HG03342 (cell line): ENCODE results near the gene NOS2.
"Not testable (repeated sequence)": the region's sequence is repeated elsewhere in the genome, so short reads cannot be mapped to it uniquely, and the experiment has no call there.

Experiments
- ATAC-seq: cut with Tn5 transposase; IDR thresholded peaks from one replicate; pipeline ENCODE4 v1.9.1; 2021; ENCODE audit warnings: mild to moderate bottlenecking, moderate library complexity; ENCODE audit not compliant: unreplicated experiment

NOS2 gene

DNA sequence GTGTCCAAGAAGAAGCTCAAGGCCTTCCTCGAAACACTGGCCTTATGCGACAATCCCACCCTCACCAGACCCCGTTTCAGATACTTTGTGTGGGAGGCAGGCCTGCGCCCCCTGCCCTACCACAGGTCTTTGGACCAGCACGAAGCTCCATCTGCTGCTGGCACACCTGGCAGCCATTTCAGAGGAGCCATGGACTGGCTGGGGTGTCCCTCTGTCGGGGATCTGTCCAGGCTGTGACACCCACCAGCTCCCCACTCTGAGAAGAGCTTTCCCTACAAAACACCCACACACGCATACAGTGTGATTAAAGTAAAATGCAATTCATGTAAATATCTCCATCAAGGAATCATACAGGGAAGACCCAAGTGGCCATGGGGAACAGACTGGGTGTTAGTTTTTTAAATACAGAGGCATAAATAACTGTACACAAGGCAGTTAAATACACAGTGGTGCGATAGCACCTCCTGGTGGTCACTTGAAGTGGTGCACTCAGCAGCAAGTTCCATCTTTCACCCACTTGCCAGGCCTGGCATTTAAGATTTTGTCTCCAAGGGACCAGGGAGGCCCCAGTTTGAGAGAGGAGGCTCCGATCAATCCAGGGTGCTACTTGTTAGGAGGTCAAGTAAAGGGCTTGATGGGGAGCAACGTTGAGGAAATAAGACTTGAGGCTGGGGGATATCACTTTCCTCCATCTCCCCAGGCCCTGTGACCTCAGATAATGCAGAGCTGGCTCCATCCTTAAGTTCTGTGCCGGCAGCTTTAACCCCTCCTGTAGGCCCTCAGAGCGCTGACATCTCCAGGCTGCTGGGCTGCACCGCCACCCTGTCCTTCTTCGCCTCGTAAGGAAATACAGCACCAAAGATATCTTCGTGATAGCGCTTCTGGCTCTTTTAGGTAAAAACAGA is 43.6 kb downstream of the NOS2 start:
- ATAC-seq = no peak

DNA sequence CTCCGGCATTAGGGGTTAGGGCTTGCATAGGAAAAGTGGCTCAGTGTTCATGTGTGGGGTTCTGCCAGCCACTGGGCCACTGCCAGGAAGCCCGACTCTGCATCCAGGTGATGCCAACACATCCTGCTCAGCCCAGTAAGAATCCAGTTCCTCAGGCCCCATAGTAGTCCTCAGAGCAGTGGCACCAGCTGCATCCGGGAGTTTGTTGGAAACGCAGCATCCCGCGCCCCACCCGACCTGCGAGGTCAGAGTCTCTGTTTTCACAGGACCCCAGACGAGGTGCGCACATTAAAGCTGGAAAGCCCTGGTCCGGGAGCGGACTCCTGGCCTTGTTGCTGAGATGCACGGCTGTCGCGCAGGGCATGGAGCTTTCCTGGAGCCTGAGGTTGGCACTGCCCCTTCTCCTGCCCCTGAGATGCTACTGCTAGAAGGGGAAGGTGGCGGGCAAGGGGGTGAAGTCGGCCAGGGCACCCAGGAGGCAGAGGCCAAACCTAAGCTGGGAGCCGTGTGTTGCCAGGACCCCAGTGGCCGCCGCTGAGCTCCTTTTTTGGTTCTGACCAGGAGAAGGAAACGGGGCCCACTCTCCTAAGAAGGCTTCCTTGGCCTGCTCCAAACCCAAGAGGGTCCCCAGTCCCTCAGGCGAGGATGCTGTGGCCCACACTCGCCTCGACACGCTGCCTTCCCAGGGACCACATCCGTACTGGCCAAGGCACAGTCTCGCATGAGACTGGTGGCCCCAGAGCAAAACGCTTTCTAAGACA is 44.4 kb downstream of the NOS2 start:
- ATAC-seq = no peak

DNA sequence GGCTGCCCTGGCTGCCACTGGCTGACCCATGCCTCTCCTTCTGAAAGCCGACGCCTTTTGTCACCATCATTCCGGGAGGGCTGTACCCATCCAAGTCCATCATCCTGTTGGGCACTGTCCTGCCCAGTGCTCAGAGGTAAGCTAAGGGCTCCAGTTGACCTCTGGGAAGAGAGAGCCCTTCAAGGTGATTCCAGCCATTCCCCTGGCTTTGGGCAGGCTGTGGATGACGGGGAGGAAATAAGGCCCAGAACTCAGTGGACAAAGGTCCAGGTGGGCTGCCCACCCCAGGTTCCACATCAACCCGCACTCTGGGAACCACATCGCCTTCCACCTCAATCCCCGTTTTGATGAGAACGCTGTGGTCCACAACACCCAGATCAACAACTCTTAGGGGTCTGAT is 45.8 kb downstream of the NOS2 start:
- no peak for ATAC-seq

DNA sequence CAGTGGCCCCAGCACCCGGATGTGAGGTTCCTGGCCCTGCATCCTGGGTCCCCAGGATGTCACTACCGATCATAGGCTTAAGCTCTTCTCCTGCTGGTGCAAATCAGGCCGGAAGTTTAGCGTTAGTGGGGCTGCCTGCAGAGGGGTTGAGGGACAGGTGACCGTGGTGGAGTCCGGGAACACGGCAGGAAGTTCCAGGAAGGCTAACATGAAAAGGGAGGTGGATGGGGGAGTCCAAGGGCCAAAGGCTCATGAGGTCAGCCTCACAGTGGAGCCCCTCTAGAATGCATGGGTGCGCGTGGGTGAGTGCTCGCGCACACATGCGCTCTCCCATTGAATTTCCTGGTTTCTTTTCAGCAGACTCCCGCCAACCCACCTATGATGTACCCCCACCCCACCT is 46.6 kb downstream of the NOS2 start:
- not testable (repeated sequence) for ATAC-seq

DNA sequence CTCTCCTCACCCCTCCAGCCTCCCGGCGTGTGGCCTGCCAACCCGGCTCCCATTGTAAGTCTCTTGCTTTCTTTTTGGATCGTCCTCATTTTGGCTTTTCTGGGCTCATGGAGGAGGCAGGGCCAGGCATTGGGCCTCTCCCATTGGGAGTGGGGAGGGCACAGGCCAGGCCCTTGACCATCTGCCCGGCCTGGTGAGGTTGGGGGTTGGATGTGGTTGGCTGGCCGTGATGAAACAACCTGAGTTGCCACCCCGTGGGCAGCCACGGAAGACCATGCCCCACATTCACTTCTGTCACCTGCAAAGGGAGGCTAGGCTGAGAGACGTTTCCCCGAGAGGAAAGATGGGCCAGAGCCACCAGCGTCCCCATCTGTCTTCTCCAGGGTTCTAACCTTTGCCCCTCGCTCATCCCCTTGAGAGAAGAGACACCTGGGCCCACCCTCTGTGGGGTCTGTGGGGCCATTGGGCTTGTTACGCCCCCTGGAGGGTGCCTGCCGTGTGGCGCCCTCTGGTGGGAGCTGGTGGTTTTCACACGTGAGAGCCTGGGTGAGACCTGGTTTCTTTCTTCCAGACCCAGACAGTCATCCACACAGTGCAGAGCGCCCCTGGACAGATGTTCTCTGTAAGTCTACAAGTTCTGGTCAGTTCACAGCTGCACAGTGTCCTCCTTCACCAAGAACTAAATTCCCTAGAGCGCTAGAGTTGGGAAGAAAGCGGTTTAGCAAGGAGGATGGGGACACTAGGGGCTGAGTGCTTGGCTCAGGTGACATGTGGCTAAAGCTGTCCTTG is 47.3 kb downstream of the NOS2 start:
- not testable (repeated sequence) for ATAC-seq

DNA sequence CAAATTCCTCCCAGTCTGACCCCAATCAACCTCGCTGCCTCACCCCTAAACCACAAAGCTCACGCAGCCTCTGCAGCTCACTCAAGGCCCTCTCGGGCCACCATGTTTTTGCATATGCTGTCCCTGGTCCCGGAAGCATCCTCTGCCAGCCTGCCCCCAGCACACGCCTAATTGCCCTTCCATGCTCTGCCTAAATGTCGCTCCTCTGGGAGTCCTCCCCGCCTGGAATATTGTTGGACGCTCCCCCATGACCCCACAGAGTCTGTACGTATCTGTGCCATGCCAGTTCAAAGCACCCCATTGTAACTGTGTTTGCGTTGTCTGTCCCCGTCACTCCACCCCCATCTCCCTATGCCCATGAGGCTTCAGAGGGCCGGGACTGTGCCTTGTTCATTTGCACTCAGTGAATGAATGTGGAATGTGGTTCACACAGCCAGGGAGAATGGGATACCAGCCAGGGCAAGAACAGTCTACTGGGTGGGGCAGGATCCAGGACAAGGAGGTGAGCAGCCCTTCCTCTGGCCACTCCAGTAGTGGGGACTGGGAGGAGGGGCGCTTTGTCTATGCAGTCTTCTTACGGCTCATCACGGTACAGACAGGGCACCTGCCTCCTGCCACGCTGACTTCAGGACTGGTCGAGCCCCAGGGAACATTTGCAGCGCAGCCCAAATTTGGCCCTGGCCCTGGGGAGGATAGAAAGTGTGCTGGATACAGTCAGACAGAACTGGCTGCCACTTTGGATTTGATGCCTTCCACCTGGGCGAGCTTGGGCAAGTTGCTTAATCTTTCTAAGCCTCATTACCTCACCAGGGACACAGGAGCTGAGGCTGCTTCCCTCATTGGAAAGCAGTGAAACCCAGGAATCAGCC is 48.5 kb downstream of the NOS2 start:
- ATAC-seq = no peak

DNA sequence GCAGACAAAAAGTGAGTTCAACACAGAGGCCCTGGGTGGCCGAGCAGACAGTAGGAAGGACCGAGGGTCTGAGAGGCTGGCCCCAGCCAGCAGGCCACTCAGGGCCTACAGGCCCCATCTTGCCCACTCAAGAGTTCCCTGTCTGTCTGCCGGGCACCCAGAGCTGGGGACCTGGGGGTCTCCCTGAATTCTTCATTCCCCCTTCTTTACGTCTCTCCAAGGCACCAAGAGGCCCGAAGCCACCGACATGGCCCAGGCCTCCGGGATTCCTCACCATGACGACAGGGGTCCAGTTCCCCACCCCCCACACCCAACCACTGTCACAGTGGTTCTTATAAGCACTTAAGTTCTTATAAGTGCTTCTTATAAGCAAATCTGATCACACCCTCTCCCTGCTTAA is 49.2 kb downstream of the NOS2 start:
- no peak for ATAC-seq

DNA sequence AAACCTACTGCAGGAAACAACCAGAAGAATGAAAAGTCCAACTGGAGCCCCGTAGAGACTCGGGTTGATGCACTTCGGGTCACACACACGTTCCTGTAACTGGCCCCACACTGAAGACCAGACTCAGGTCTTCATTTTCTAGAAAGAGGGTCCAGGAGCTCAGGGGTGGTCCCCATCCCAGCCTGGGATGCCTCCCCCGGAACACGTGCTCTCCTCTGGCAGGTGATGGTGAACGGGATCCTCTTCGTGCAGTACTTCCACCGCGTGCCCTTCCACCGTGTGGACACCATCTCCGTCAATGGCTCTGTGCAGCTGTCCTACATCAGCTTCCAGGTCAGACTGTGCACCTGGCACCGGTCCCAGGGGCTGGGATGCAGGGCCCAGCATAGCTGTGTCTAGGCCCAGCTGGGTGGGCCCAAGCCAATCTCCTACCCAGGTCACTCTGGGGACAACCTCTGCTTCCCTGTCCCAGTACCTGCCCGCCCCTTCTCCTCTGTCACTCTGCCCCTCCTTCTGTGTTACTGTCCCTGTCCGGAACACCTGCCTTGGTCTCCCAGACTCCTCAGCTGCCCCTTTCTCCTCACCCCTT is 50.7 kb downstream of the NOS2 start:
- ATAC-seq = not testable (repeated sequence)

DNA sequence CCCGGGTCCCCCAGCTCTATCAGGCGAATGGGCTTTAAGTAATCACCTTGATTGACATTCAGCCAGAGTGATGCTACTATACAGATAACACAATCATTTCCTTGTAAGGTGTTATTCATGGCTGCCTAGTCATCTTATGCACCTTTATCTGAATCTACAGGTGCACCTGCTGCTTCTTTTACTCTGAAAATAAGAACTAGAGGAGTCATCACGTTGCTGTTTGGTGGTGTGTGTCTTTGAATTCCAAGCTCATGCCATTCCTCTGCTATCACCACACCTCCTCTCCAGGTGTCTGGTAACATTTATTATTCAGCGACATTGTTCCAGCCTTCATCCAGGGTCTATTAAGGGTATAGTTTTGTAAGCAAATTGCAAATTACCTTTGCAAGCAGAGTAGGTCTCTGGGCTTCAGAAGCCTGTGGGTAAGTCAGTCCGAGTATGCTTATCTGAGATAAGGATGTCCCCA is 51.9 kb downstream of the NOS2 start:
- no peak for ATAC-seq

DNA sequence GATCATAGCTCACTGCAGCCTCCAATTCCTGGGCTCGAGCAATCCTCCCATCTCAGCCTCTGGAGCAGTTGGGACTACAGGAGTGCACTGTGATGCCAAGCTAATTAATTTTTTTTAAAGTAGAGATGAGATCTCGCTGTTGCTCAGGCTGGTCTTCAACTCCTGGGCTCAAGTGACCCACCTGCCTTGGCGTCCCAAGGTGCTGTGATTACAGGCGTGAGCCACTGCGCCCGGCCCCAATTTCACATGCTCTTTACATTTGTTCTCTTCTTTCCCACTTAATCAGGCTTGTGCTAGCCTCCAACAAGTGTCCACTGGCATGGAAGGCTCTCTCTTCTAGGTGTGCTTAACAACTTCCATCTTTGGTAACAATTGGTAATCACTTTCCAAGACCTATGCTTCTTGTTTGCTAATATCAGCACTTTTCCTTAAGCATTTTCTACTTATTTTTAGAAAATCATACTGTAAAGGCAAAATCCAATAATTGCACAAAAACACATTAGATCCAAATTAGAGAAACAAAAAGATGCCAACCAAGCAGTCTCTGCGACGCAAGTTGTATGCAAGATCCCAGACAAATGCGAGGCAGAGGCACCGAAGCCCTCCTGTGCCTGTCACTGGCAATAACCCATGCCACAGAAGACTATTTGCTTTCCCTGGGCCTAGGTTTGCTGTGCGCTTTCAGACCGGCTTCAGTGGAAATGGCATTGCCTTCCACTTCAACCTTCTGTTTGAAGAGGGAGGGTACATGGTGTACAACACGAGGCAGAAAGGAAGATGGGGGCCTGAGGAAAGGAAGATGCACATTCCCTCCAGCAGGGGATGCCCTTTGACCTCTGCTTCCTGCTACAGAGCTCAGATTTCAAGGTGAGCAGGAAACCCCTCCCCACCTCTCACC is 52.6 kb downstream of the NOS2 start:
- ATAC-seq = no peak

DNA sequence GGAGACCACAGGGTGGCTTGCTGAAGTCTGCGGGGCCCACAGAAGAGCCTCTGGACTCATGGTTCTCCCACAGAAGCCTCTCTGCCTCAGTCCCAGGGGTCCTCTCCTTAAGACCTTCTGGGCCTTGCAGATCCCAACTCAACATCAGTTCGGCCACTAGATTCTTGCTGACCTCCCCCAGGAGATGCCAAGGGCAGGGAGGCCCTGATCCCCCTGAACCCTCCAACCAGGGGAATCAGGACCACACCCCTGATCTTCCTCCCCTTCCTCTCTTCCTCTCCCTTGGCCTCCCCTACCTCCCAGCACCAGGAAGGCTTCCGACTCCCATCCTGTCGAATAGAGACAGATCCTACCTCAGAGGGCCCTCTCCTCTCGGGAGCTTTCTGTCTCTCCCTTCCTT is 53.4 kb downstream of the NOS2 start:
- no peak for ATAC-seq

DNA sequence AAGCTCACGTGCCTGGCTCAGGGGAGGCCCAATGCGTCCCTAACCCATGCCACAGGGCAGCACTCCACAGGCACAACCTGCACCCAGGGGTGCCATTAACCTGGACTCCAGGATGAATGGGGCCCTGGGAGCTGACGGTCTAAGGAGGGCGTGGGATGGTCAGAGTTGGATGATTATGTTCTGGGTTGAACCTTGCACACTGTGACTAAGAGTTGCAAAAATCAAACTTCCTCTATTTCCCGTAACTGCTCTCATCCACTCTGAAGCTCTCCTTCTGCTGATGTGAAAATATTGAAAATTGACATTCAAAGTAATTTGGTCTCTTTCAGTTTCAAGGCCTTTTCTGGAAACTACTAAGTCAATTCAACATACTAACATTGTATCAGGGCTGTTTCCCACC is 54.0 kb downstream of the NOS2 start:
- not testable (repeated sequence) for ATAC-seq

DNA sequence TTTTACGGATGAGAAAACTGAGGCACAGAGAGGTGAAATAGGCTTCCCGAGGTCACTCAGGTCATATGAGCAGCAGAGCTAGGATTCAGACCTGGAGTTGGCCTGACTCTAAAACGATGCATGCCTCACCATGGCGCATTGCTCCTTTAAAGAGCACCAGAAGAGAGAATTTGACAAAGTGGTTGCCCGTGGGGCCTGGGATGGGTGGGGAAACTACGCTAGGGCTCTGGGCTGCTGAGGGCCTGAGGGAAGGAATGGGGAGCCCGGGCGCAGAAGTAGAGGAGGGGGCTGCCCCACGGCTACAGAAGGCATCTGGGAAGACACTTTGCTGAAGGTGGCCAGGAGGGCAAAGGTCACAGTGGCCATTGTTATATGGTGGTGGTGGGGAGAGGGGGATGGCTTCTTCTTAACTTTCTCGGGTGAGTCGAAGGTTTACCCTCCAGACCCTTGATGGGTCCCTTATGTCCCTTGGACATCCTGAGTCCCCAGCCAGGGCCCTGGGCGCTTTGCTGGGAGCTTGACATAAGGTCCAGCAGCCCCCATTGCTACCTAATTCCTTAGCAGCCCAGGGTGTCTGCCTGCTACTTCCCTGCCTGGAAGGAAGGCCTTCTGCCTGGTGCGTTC is 55.0 kb downstream of the NOS2 start:
- not testable (repeated sequence) for ATAC-seq

DNA sequence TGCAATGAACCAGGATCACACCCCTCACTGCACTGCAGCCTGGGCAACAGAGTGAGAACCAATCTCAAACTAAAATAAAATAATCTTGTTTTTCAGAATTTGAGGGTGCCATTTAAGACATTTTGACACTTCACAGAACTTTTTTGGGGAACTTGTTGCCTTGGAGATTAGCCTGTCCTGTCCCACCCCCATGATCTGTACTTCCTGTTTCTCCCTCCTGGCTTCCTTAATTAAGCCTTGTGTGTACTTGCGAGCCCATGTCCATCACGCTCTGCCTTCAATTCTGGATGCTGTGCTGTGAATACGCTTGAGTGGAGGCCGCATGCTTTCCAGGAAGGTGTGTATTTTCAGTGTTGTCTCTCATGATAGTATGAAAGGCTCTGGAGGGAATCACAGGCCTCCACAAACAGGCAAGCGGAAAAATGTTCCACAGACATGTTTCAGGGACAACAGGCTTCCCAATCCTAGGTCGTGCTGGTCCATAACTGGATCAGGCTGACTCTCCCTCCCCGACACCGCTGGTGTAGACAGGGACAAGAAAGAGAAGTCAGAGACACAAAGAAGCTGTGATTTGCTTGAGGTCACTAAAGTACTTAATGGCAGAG is 56.9 kb downstream of the NOS2 start:
- no peak for ATAC-seq

DNA sequence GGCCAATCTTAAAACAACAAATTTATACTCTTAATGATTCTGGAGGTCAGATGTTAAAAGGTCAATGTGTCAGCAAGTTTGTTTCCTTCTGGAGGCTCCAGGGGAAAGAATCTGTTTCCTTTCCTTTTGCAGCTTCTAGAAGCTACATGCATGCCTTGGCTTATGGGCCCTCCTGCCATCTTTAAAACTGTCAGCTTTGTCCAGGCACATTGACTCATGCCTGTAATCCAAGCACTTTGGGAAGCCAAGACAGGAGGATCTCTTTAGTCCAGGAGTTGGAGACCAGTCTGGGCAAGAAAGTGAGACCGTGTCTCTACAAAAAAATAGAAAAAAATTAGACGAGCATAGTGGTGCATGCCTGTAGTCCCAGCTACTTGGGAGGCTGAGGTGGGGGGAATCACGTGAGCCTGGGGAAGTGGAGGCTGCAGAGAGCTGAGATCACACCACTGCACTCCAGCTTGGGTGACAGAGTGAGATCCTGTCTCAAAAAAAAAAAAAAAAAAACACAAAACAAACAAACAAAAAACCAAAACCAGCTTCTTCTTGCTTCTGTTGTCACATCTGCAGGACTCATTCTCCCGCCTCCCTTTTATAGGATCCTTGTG is 58.3 kb downstream of the NOS2 start:
- no peak for ATAC-seq

DNA sequence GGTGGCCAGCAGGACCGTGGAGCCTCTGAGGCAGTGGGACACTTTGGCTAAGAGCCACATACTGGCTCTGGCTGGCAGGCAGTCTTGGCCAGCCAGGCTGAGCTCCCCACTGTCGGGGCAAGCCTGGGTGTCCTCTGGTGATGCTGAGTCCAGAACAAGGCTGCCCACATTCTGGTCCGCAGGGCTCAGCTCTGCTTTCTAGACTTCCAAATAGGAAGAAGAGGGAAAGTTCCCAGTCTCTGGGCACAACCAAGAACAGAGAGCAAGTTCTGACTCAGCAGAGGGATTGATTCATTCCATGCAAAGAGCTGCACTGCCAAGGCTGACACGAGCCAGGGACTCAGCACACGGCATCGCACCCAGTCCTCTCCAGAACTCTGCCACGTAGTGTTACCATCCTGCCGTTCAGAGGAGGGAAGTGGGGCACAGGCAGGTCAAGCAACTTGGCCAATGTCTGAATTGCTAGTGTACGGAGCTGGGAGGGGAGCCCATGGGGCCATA is 58.9 kb downstream of the NOS2 start:
- no peak for ATAC-seq

DNA sequence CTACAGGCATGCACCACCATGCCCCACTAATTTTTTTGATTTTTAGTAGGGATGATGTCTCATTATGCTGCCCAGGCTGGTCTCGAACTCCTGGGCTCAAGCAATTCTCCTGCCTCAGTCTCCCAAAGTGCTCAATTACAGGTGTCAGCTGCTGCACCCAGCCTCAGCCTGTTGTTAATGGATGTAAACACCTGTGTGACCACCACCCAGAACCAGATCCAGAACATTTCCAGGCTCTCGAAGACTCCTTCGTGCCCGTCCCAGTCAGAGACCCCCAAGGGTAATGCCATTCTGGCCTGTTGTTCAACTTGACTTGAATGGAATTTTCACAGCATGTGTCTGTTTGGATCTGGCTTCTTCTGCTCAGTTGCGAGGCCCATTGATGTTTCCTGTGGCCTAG is 59.8 kb downstream of the NOS2 start:
- not testable (repeated sequence) for ATAC-seq
